Measurements from ENCODE around the gene ZNF141. TPM values are rescaled to one million over a fixed set of nuclear protein-coding genes. Genes with fewer than 3 reads are reported as not detected.
"Not testable (repeated sequence)": the region's sequence is repeated elsewhere in the genome, so short reads cannot be mapped to it uniquely, and the experiment has no call there.

The ZNF141 gene
- total and polyA plus RNA-seq, 2 of the 4 experiments (the other 2 are of a cell fraction): 1.8 to 4.7 TPM

DNA sequence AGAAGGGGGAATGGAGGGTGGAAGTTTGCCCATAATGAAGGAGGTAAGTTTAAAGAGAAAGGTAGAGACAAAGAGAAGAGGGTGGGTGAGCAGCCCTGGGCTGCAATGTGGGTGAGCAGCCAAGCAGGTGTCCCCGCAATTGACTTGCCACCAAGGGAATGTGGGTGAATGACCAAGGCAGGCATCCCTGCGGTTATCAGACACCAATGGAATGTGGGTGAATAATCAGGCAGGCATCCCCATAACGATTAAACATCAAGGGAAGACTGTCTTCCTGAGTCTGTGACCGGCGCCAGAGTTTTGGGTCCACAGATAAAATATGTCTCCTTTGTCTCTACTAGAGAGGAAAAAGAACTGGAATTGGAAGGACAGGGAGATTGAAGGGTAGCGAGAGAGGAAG is 70.7 kb downstream of the ZNF141 start:
- H4K20me1 ChIP-seq (ENCODE audit: insufficient read depth, low read length); H3K4ac ChIP-seq (ENCODE audit: low read depth, low read length); H2BK5ac ChIP-seq (ENCODE audit: low read depth, low read length, poor library complexity, severe bottlenecking); BruUV-seq (replicated peaks); H2AFZ ChIP-seq (replicated peaks; ENCODE audit: low read length, poor library complexity); H3K4me1 ChIP-seq (ENCODE audit: control insufficient read depth, insufficient read depth, low read length); in situ Hi-C loops (cut with MboI; ENCODE audit: low sequenced_read_pairs); H4K5ac ChIP-seq (ENCODE audit: low read depth, low read length); H3K9ac ChIP-seq (ENCODE audit: low read depth, low read length); intact Hi-C loops (cut with micrococcal nuclease); dilution Hi-C loops (cut with HindIII; ENCODE audit: low sequenced_read_pairs, unreplicated experiment); H3K56ac ChIP-seq (ENCODE audit: extremely low read depth, insufficient read depth, low read length); H2BK20ac ChIP-seq (ENCODE audit: low read depth, low read length); H2BK15ac ChIP-seq (ENCODE audit: low read depth, low read length); H2AK5ac ChIP-seq (ENCODE audit: low read depth, low read length); H3K27me3 ChIP-seq (ENCODE audit: control insufficient read depth, insufficient read depth, low read length); H2BK120ac ChIP-seq (ENCODE audit: low read depth, low read length); H3K23ac ChIP-seq (ENCODE audit: low read depth, low read length); H3K79me1 ChIP-seq (ENCODE audit: low read depth in 1 of 2, low read length in 2 of 2); H3K18ac ChIP-seq (ENCODE audit: low read depth, low read length); H2AK9ac ChIP-seq (replicated peaks; ENCODE audit: low read depth, low read length, poor library complexity); DNase-seq; H4K8ac ChIP-seq (ENCODE audit: low read depth in 2 of 2, low read length in 2 of 2); CTCF ChIA-PET; POLR2A ChIA-PET (ENCODE audit: unreplicated experiment); H3K4me3 ChIP-seq (ENCODE audit: insufficient read depth, low read depth, low read length); ATAC-seq (ENCODE audit: low read depth); H3K36me3 ChIP-seq (ENCODE audit: control insufficient read depth, insufficient read depth, low read length); H4K91ac ChIP-seq (ENCODE audit: insufficient read depth, low read depth, low read length); H3K14ac ChIP-seq (replicated peaks; ENCODE audit: low read depth, low read length); H3K9me1 ChIP-seq (ENCODE audit: insufficient read depth, low read length); H3K4me2 ChIP-seq (ENCODE audit: low read depth, low read length); H3K27ac ChIP-seq (ENCODE audit: insufficient read depth, low read length): not testable (repeated sequence)
- no CpG with 5 or more reads among the region's 6 CpGs for WGBS, 2 experiments (ENCODE audit: extremely low coverage in 2 of 2, insufficient read length in 1 of 2)
- H3K9me3 ChIP-seq (ENCODE audit: control insufficient read depth, insufficient read depth, low read length): peaks cover 46% of the 10 kb centered on the region

Data from IMR-90 (cell line).